Measurements from ENCODE around the gene GGN.
A peak's percentile ranks its signal among the peaks of the same experiment; 100 is the strongest.

Gene GGN

GRCh38 chr19:38361633-38362075 lies 26.2 kb downstream of the GGN start:
- TF ChIP-seq, protein P1, sequence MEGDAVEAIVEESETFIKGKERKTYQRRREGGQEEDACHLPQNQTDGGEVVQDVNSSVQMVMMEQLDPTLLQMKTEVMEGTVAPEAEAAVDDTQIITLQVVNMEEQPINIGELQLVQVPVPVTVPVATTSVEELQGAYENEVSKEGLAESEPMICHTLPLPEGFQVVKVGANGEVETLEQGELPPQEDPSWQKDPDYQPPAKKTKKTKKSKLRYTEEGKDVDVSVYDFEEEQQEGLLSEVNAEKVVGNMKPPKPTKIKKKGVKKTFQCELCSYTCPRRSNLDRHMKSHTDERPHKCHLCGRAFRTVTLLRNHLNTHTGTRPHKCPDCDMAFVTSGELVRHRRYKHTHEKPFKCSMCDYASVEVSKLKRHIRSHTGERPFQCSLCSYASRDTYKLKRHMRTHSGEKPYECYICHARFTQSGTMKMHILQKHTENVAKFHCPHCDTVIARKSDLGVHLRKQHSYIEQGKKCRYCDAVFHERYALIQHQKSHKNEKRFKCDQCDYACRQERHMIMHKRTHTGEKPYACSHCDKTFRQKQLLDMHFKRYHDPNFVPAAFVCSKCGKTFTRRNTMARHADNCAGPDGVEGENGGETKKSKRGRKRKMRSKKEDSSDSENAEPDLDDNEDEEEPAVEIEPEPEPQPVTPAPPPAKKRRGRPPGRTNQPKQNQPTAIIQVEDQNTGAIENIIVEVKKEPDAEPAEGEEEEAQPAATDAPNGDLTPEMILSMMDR (IDR thresholded peaks at IDR 0.05; ENCODE audit: borderline replicate concordance, insufficient read depth, low read depth, low read length) = peak; percentile 39; the same call in 1 of the 2 replicates
- H3K4me3 ChIP-seq (ENCODE audit: low read depth, low read length) = peak overlapping the region; percentile 46

- TF ChIP-seq, protein P1 (IDR thresholded peaks at IDR 0.05; ENCODE audit: borderline replicate concordance, insufficient read depth, low read depth, low read length) = no peak
- H3K4me3 ChIP-seq (ENCODE audit: low read depth, low read length) = peak overlapping the region; percentile 46
Measured at GRCh38 chr19:38360839-38361631, 26.8 kb downstream of the GGN start.

DNA sequence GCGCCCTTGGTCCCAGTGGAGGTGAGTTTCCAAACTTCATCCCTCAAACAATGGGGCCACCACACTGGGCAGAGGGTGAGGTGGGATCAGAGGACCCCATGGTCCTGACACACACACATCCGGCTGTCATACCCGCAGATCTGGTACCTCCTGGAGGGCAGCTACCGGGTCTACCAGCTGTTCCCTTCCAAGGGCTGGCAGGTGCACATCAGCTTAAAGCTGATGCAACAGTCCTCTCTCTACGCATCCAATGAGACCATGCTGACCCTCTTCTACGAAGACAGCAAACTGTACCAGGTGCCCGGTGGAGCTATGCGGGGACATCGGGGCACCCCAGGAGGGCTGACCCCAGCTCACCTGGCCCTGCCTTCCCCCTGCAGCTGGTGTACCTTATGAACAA lies 27.5 kb downstream of the GGN start:
- H3K4me3 ChIP-seq (ENCODE audit: low read depth, low read length) = no peak overlapping the region
- TF ChIP-seq, protein P1 (IDR thresholded peaks at IDR 0.05; ENCODE audit: borderline replicate concordance, insufficient read depth, low read depth, low read length) = no peak

GRCh38 chr19:38359242-38360021 lies 28.4 kb downstream of the GGN start:
- H3K4me3 ChIP-seq (ENCODE audit: low read depth, low read length) = no peak overlapping the region
- TF ChIP-seq, protein P1 (IDR thresholded peaks at IDR 0.05; ENCODE audit: borderline replicate concordance, insufficient read depth, low read depth, low read length) = no peak

GRCh38 chr19:38358071-38358470 lies 29.8 kb downstream of the GGN start:
- TF ChIP-seq, protein P1 (IDR thresholded peaks at IDR 0.05; ENCODE audit: borderline replicate concordance, insufficient read depth, low read depth, low read length) = no peak

DNA sequence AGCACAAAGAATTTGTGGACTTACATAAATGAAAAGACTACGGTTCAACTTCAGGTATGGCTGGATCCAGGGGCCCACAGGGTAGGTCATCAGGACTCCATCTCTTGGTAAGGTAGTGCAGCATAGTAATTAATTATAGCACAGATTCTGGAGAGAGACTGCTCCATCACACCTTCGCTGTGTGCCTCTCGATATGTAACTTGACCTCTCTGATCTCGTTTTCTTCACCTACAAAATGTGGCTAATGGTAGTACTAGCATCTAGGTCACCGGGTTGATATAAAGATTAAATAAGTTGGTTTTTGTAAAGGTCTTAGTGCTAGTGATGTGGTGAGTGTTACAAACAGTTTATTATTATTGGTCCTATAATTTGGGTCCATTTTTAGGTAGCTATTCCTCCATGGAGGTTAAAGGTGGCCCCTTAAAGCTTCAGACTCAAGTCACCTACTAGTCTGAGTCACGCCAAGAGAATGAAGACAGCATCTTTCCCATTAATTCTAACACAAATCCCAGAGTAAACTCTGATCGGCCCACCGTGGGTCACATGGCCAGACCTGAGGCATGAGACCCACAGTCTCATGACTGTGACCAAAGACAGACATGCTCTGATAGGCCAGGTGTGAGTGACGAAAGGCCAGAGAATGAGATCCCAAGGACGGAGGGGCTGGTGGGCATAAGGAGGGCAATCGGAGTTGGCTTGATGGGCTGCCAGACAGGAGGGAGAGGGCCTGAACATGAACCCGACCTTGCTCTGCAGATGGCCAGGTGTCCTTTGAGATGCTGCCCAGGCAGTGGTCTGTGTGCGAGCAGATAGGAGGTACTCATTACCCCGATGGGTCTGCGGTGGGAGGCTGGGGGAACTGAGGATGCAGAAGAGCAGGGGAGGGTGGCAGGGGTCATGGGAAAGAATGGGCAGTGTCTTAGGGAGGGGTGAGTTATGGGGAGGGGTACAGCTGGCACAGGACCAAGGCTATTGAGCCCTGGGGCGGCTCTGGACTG lies 31.8 kb downstream of the GGN start:
- TF ChIP-seq, protein P1 (IDR thresholded peaks at IDR 0.05; ENCODE audit: borderline replicate concordance, insufficient read depth, low read depth, low read length) = no peak
- no peak overlapping the region for H3K4me3 ChIP-seq (ENCODE audit: low read depth, low read length)

More at GRCh38 chr19:38358071-38358470, 29.8 kb downstream of the GGN start:
- H3K4me3 ChIP-seq (ENCODE audit: low read depth, low read length) = no peak overlapping the region
